WI38 (cell line): ENCODE measurements around the gene FBXO21.

Source experiments
- H3K4me3 ChIP-seq: 2 replicates; pipeline ENCODE4 v1.5.1; 2011; ENCODE audit warnings: low read depth, mild to moderate bottlenecking, control low read depth, low read length
- CTCF ChIP-seq: IDR thresholded peaks from 2 replicates; pipeline ENCODE4 v1.5.1; 2012; ENCODE audit warnings: low read depth, mild to moderate bottlenecking, control low read depth, low read length

Gene FBXO21

GRCh38 chr12:117134721-117135120, 55.5 kb downstream of the FBXO21 start:
- no peak for TF ChIP-seq CTCF
- no peak overlapping the region for H3K4me3 ChIP-seq

- no peak overlapping the region for H3K4me3 ChIP-seq
- TF ChIP-seq CTCF, result no peak
Observed at GRCh38 chr12:117134059-117134458, 56.2 kb downstream of the FBXO21 start.

GRCh38 chr12:117130801-117131200, 59.5 kb downstream of the FBXO21 start:
- H3K4me3 ChIP-seq, result no peak overlapping the region
- TF ChIP-seq CTCF, result no peak

- TF ChIP-seq CTCF, result no peak
- H3K4me3 ChIP-seq, result no peak overlapping the region
Observed at GRCh38 chr12:117129391-117129790, 60.9 kb downstream of the FBXO21 start.

GRCh38 chr12:117127933-117128823, 62.1 kb downstream of the FBXO21 start:
- no peak overlapping the region for H3K4me3 ChIP-seq
- TF ChIP-seq CTCF, result no peak

- H3K4me3 ChIP-seq, result no peak overlapping the region
- TF ChIP-seq CTCF, result no peak
Observed at GRCh38 chr12:117126335-117126734, 63.9 kb downstream of the FBXO21 start.

- TF ChIP-seq CTCF, result no peak
Observed at GRCh38 chr12:117125767-117126166, 64.5 kb downstream of the FBXO21 start.

More at GRCh38 chr12:117125767-117126166, 64.5 kb downstream of the FBXO21 start:
- no peak overlapping the region for H3K4me3 ChIP-seq
